CD14-positive monocyte (primary cell): ENCODE results near the gene SETD1B. TPM values are rescaled to one million over a fixed set of nuclear protein-coding genes. Genes with fewer than 3 reads are reported as not detected.

Experiments
- DNase-seq, 3 donors: peaks; one replicate each; pipeline ENCODE4 v3.0.0-alpha.2; 2011 to 2022
- H2AFZ ChIP-seq: 2 replicates; pipeline ENCODE4 v1.6.0; 2012; ENCODE audit warnings: mild to moderate bottlenecking, low read depth, low read length, inconsistent platforms; ENCODE audit not compliant: insufficient read depth, poor library complexity, severe bottlenecking
- H3K27ac ChIP-seq, 2 donors: 1 replicate in 1 of 2; 2 replicates in 1 of 2; pipeline ENCODE4 v1.5.1; 2012 to 2013; ENCODE audit warnings: low read length in 2 of 2, control low read depth in 1 of 2, inconsistent platforms in 1 of 2, low read depth in 1 of 2, mild to moderate bottlenecking in 1 of 2
- H3K27me3 ChIP-seq, 2 donors: one replicate each; pipeline versions ENCODE4 v1.6.0 to v1.6.1; 2011 to 2013; ENCODE audit warnings: low read length in 2 of 2; ENCODE audit not compliant: control insufficient read depth in 2 of 2, insufficient read depth in 2 of 2
- H3K36me3 ChIP-seq, 2 donors: replicated peaks in 1 of 2; 1 replicate in 1 of 2; 2 replicates in 1 of 2; pipeline versions ENCODE4 v1.5.1 to v1.6.1; 2012 to 2013; ENCODE audit warnings: low read length in 2 of 2, control low read depth in 1 of 2, inconsistent platforms in 1 of 2, mild to moderate bottlenecking in 1 of 2; ENCODE audit not compliant: insufficient read depth in 2 of 2, control insufficient read depth in 1 of 2
- H3K4me1 ChIP-seq, 2 donors: 1 replicate in 1 of 2; 2 replicates in 1 of 2; pipeline versions ENCODE4 v1.5.1 to v1.6.1; 2012 to 2013; ENCODE audit warnings: low read length in 2 of 2, control low read depth in 1 of 2, inconsistent platforms in 1 of 2, mild to moderate bottlenecking in 1 of 2, moderate library complexity in 1 of 2; ENCODE audit not compliant: insufficient read depth in 2 of 2, control insufficient read depth in 1 of 2
- H3K4me2 ChIP-seq: replicated peaks from 2 replicates; pipeline ENCODE3; 2012; ENCODE audit warnings: low read length, moderate library complexity, mild to moderate bottlenecking; ENCODE audit not compliant: poor library complexity, severe bottlenecking; ENCODE audit errors: extremely low read depth
- H3K4me3 ChIP-seq, 3 experiments: fragments of 200-600 bp in 1 of 3; sonication (generic) in 1 of 3; replicated peaks in 1 of 3; 1 replicate in 2 of 3; 2 replicates in 1 of 3; pipeline ENCODE4 v1.5.1; 2011 to 2013; ENCODE audit warnings: low read length in 3 of 3, mild to moderate bottlenecking in 3 of 3, control low read depth in 2 of 3, low read depth in 2 of 3, inconsistent platforms in 1 of 3, moderate library complexity in 1 of 3
- H3K79me2 ChIP-seq: 2 replicates; pipeline ENCODE4 v1.6.0; 2012; ENCODE audit warnings: mild to moderate bottlenecking, control low read depth, inconsistent platforms, low read length, moderate library complexity; ENCODE audit not compliant: insufficient read depth
- H3K9ac ChIP-seq: 2 replicates; pipeline ENCODE4 v1.6.0; 2017; ENCODE audit warnings: low read length, mild to moderate bottlenecking; ENCODE audit not compliant: insufficient read depth, poor library complexity, severe bottlenecking
- H3K9me3 ChIP-seq, 2 donors: replicated peaks in 1 of 2; 1 replicate in 1 of 2; 2 replicates in 1 of 2; pipeline versions ENCODE4 v1.5.1 to v1.6.1; 2012 to 2013; ENCODE audit warnings: low read length in 2 of 2, control low read depth in 1 of 2; ENCODE audit not compliant: control insufficient read depth in 1 of 2, insufficient read depth in 1 of 2
- H4K20me1 ChIP-seq: 2 replicates; pipeline ENCODE4 v1.6.0; 2012; ENCODE audit warnings: mild to moderate bottlenecking, low read length, control low read depth, moderate library complexity; ENCODE audit not compliant: insufficient read depth
- H3K27ac Mint-ChIP-seq, 7 donors: one replicate each; pipeline ENCODE4 v1.8.0; 2020; ENCODE audit warnings: mild to moderate bottlenecking in 7 of 7, mixed read lengths in 7 of 7, moderate library complexity in 6 of 7, inconsistent platforms in 2 of 7
- H3K27me3 Mint-ChIP-seq, 3 donors: one replicate each; pipeline ENCODE4 v1.8.0; 2021 to 2022; ENCODE audit warnings: low read depth in 3 of 3, mild to moderate bottlenecking in 3 of 3, mixed read lengths in 3 of 3, moderate library complexity in 3 of 3, inconsistent platforms in 1 of 3
- H3K36me3 Mint-ChIP-seq, 2 donors: one replicate each; pipeline ENCODE4 v1.8.0; 2020; ENCODE audit warnings: mixed read lengths in 2 of 2, inconsistent platforms in 1 of 2, mild to moderate bottlenecking in 1 of 2
- H3K4me1 Mint-ChIP-seq: one replicate; pipeline ENCODE4 v1.8.0; 2020; ENCODE audit warnings: mild to moderate bottlenecking, mixed read lengths
- H3K4me3 Mint-ChIP-seq, 2 donors: one replicate each; pipeline ENCODE4 v1.8.0; 2020; ENCODE audit warnings: mild to moderate bottlenecking in 2 of 2, mixed read lengths in 2 of 2, moderate library complexity in 1 of 2
- H3K9me3 Mint-ChIP-seq, 7 donors: one replicate each; pipeline ENCODE4 v1.8.0; 2020 to 2022; ENCODE audit warnings: mixed read lengths in 7 of 7, mild to moderate bottlenecking in 6 of 7, moderate library complexity in 6 of 7, inconsistent platforms in 2 of 7
- CTCF ChIP-seq: fragments of 200-600 bp; IDR thresholded peaks from one replicate; pipeline ENCODE4 v1.8.0; 2022; ENCODE audit warnings: antibody characterized with exemption, mild to moderate bottlenecking
- WGBS: methylation state at CpG from one replicate; pipeline ENCODE4 v1.1.5; 2013; ENCODE audit warnings: missing lambda C conversion rate; ENCODE audit not compliant: insufficient coverage; 5-methylcytosine and 5-hydroxymethylcytosine counted together
- intact Hi-C, 2 donors: fragments of 100-400 bp; cut with micrococcal nuclease; formaldehyde crosslinking; loops; one replicate each; pipeline versions ENCODE4 v1.15.0 to v1.15.1; 2023
- polyA plus RNA-seq, 3 donors: library from polyadenylated mRNA; depleted of rRNA in 1 of 3; unstranded in 2 of 3; stranded (reverse) in 1 of 3; fragments of 300-500 nt in 2 of 3; fragments of >200 nt in 1 of 3; fragmentation: Illumina TruSeq in 2 of 3; gene quantifications; 1 replicate in 2 of 3; 2 replicates in 1 of 3; pipeline ENCODE4 v1.2.3, GENCODE V29; 2012 to 2021

SETD1B gene
- polyA plus RNA-seq, 3 donors = 0.28 to 9.0 (median 0.60) TPM

- peak; percentile 34 for TF ChIP-seq CTCF
- H3K79me2 ChIP-seq = peaks cover 3% of the 10 kb centered on the region
- H3K9me3 ChIP-seq = no peaks in the 10 kb centered on the region
- H3K4me1 ChIP-seq = peaks cover 23 to 27% of the 10 kb centered on the region in 2 donors
- peak overlapping the region; percentile 75 to 89 for H3K27ac ChIP-seq
- H3K9me3 Mint-ChIP-seq = peaks cover 0 to 2% (median 0%) of the 10 kb centered on the region in 7 donors
- peak overlapping the region; percentile 81 for H3K9ac ChIP-seq
- peak overlapping the region; percentile 70 to 99 (median 98) for H3K4me3 ChIP-seq
- peak overlapping the region; percentile 87 to 96 (median 92) for H3K27ac Mint-ChIP-seq
- peak overlapping the region; percentile 94 for H2AFZ ChIP-seq
- peak overlapping the region; percentile 95 to 99 for H3K4me3 Mint-ChIP-seq
- WGBS = 7% methylated on average over 46 of the region's 53 CpGs
- H3K4me1 Mint-ChIP-seq = peaks cover 26% of the 10 kb centered on the region
- H4K20me1 ChIP-seq = no peaks in the 10 kb centered on the region
- intact Hi-C loops = loop anchor here in 1 of 2 donors (2.0 kb wide), 1 partner anchor 49 kb away; the partner anchor contains the start of gene PSMD9
- peak; percentile 98 for DNase-seq
- H3K36me3 Mint-ChIP-seq = no peaks in the 10 kb centered on the region
- H3K27me3 Mint-ChIP-seq = peaks cover 0 to 13% (median 6%) of the 10 kb centered on the region in 3 donors
- H3K4me2 ChIP-seq = peak overlapping the region; percentile 98
- no peaks in the 10 kb centered on the region for H3K27me3 ChIP-seq
- no peaks in the 10 kb centered on the region for H3K36me3 ChIP-seq
Observed at GRCh38 chr12:121839106-121839992, 35.5 kb downstream of the SETD1B start.

GRCh38 chr12:121839993-121840761 is 36.4 kb downstream of the SETD1B start:
- Histone ChIP-seq H3K9me3 (no peaks in the 10 kb centered on the region), H3K27me3 (no peaks in the 10 kb centered on the region), H3K27ac (peak overlapping the region; percentile 75 to 89), H4K20me1 (no peaks in the 10 kb centered on the region), H3K9ac (peak overlapping the region; percentile 81), H3K4me1 (peaks cover 19 to 22% of the 10 kb centered on the region in 2 donors), H3K79me2 (peaks cover 3% of the 10 kb centered on the region), H3K4me3 (peak overlapping the region; percentile 70 to 99 (median 98)), H3K4me2 (peak overlapping the region; percentile 98), H2AFZ (peak overlapping the region; percentile 94), H3K36me3 (no peaks in the 10 kb centered on the region)
- Mint-ChIP-seq H3K27me3 (peaks cover 2 to 13% (median 6%) of the 10 kb centered on the region in 3 donors), H3K4me3 (peak overlapping the region; percentile 95 to 99), H3K9me3 (peaks cover 0 to 2% (median 0%) of the 10 kb centered on the region in 7 donors), H3K36me3 (no peaks in the 10 kb centered on the region), H3K4me1 (peaks cover 18% of the 10 kb centered on the region), H3K27ac (peak overlapping the region; percentile 87 to 96 (median 92))
- intact Hi-C loops = loop anchor here (2.0 to 5.0 kb wide), 2 partner anchors 47 to 49 kb away; partner anchors contain the start of gene PSMD9 (in 2 of the 2)
- 47% methylated on average over 20 of the region's 24 CpGs for WGBS
- TF ChIP-seq CTCF = no peak
- peak in 1 of 3 donors; percentile 25 for DNase-seq
